HG03457 (cell line): ENCODE measurements around the gene MTMR10.
A peak's percentile ranks its signal among the peaks of the same experiment; 100 is the strongest.

ENCODE experiments used
- ATAC-seq: cut with Tn5 transposase; IDR thresholded peaks from one replicate; pipeline ENCODE4 v1.9.1; 2021; ENCODE audit warnings: moderate number of reproducible peaks; ENCODE audit not compliant: unreplicated experiment

MTMR10 gene

DNA sequence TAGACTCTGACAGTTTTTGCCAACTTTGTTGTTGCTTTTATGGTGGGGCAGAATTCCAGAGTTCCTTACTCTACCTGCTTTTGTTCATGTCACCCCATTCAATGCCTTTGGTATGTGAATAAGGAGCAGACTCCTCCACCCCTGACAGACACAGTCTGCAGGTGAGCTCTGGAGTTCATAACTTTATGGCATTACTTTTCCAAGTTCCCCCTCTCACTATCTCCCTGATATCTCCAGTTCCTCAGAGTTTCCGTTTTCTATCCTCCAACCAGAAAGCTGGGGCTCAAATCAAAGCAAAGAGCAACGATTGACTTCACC, 23.1 kb upstream of the MTMR10 start:
- ATAC-seq: no peak

DNA sequence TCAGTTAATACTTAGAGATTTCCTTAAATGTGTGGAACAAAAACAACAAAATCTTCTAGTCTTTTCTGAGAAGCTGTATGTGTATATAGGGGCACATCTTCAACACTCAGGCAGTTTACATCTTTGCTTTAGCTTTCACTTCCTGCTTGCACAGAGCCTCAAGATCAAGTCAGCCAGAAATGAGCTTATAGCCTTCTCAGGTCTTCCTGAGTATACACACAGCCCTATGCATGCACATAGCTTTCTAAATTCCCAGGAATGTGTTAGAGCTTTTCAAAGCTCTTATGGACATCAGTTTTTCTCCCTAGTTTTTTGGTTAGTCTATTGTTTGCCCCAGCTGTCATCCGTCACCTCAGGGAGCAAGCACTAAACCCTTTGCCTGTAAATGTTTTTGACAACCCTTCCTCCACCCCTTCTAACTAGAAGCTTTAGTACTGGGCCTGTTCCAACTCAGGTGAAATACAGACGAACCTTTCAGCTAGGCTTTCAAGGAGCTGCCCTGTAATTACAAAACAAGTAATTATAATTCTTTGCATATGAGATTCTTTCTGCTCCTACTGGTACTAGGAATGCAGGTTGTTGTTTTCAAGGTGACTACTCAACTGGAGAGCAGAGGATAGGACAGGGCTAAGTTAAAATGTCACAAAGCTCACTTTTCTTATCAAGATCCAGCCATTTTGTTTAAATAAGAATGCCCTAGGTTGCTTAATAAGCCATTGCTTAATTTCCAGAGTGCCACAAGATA, 22.6 kb upstream of the MTMR10 start:
- peak; percentile 74 for ATAC-seq

DNA sequence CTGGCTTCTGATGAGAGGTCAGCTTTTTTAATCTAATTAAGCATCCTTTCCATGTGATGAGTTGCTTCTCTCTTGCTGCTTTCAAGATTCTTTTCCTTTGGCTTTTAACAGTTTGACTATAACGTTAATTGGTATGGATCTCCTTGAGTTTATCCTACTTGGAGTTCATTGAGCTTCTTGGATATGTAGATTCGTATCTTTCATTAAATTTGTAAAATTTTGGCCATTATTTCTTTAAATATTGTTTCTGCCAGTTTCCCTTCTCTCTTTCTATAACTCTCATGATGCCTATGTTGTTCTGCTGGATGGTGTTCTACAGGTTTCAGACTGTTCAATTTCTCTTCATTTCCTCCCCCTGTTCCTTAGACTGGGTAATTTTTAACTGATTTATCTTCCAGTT, 21.0 kb upstream of the MTMR10 start:
- ATAC-seq: no peak

DNA sequence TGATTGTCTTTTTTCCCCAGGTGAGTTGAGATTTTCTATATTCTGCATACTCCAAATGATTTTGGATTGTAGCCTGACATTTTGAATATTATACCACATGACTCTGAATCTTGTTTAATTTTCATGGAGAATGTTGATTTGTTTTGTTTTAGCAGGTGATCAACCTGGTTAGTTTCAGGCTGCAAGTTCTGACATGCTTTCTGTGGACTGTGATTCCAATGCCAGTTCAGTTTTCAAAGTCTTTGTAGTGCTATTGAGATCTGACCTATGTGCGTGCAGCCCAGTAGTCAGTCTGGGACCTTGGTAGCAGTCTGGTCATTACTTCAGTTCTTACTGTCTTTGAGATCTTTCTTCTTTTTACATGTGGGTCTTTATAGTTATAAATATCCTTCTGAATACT, 18.6 kb upstream of the MTMR10 start:
- no peak for ATAC-seq

DNA sequence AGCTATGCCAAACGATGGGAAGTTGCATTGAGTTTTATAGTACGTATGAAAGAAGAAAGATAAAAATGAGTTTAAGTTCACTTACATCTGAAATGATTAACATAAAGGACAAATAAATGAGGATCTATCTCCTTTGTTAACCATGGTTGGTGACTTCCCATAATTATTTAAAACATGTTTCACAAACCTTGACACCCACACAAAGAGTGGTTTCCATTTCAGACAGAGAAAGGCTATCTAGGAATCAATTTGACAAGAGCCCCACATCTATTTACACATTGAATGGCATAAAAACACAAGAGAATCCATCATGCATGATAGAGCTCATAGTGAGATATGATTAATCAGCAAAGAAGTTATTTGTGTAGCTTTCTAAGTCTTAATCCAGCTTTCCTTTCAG, 14.2 kb upstream of the MTMR10 start:
- ATAC-seq: no peak

DNA sequence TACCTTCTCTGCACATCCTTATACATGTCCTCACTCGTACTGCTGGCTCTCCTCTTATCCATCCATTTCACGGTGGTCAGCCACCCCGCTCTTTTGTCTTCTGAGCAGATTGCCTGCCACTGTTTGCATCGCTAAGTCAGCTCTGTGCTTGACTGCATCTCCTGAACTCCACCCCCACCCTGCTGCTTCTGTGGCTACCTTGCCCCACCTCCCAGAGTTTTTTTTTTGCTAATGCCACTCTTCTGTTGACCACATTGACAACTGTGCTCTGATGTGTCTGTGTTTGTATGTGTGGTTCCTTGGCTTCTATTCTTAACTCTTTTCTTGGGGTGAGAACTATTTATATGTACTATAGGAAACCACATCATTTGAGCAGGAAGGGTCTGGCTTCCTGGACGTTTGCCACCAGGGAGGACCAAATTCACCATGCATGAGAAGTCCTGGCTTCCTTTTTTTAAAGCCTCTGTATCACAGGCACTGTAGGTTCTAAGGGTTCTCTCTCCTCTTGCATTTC, 12.8 kb upstream of the MTMR10 start:
- ATAC-seq: peak; percentile 81

DNA sequence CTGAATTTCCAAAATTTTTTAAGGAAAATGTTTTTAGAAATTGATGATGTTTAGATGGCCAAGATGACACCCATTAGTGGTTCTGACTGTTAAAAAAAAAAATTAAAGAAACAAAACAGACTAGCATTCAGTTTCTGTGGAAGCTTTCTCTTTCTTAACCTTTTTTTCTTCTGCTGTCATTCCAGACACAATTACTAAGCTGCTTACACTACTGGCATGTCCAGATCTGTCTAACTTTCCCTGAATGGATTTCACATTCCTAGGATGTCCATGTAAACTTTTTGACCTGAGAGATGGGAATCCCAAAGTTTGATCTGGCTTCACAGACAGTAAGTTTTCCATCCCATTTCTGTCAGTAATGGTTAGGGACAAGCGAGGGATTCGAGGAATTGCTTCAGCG, 10.3 kb upstream of the MTMR10 start:
- no peak for ATAC-seq

DNA sequence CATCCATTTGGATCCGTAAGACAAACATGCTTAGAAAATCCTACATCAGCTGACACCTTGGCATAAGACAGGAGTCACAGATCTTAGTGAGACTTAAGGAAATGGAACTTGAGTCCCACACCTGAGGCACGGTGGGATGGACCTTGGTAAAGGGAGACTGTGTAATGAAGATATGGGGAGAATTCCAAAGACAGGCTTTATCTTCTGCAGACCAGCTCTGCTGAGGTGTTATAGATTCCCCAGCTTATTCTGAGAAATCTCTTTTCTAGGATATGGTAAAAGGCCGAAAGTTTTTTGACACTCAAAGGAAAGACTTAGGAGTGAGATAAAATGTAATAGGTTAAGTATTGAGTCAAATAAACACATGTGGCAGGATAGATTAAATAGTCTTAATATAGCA, 8.3 kb upstream of the MTMR10 start:
- no peak for ATAC-seq

DNA sequence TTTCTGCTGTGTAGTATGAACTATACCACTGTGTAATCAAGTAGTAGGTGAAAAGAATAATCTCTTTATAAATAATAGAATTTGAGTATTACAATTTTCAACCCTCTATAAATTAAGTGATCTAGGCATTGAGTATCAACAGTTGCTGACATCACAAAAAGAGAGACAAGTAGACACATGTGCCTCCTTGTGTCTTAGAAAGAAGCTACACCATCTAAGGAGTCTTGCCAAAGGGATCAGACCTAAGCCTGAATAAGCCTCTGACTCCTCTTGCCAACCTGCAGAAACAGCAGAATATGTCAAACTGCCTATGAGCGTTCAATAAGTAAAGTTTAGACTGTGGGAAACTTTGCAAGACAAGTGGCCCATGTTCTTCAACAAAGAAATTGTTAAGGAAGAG, 5.8 kb upstream of the MTMR10 start:
- no peak for ATAC-seq

DNA sequence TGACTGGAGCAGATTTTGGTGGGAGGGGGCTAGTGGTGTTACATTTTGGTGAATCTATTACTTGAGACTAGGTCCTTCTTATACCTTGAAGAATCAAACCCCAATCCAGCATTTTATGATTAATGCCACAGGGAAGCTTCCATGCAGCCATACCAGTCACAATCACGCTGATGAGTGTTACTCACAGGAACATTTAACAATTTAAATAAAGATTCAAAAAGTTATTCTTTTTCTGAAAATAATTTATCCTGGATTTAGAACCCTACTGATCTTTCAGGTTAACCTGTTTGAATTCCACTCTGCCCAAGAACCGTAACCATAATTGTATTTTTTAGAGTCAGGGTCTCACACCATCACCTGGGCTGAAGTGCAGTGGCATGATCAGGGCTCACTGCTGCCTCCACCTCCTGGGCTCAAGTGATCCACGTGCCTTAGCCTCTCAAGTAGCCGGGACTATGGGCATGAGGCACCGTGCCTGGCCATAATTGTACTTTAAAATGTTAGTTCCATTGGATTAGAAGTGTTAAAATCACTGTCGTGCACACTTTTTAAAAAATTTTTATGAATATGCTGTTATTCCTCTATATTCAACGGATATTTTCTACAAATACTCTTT, 929 bp upstream of the MTMR10 start:
- ATAC-seq: peak; percentile 3

DNA sequence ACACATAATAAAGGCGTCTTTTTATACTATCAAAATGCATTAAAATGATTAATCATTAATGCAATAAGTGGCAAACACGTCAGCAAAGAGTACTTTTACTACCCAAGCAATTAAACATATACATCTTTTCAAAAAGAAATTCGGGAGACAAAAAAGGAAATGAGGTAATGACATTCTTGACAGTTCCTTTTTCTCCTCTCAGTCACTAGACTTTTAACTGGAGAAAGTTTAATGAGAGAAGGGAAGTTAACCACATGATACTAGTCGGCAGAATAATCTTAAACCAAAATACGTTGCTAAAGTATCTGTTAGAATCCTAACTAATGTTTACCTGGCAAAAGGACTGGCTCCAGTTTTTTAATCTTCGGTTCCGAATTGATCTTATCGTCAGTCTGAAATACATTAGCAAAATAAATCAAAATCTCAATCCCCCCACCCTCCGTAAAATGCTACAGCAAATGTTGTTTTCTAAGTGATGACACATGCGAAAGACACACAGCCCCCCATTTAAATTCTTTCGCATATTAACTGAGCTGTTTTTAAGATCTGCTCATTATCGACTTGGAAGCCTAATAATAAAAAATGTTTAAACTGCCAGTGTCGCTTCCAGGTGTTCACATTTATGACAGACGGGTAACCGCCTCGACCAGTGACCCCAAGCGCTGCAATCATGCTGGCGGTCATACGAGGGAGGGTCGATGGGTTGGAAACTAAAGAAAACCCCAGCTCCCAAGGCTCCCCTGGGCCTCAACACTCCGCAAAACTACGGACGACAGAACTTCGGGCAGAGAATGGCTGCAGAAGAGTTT, 778 bp downstream of the MTMR10 start:
- ATAC-seq: no peak

DNA sequence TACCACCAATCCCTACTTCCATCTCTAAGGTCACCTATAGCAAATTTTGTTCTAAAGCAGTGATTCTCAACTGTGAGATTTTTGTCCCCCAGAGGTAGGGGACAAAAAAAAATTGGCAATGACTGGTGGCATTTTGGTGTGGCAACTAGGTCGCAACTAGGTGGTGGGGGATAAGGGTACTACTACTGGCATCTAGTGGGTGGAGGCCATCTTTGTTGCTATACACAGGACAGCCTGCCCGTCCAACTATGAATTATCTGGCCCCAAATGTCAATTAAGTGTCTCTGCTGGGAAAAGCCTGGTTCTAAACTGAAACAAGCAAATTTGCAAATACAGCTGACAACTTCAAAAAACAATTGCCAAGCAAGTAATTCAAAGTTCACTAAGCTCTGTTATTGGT, 1.4 kb downstream of the MTMR10 start:
- ATAC-seq: no peak

DNA sequence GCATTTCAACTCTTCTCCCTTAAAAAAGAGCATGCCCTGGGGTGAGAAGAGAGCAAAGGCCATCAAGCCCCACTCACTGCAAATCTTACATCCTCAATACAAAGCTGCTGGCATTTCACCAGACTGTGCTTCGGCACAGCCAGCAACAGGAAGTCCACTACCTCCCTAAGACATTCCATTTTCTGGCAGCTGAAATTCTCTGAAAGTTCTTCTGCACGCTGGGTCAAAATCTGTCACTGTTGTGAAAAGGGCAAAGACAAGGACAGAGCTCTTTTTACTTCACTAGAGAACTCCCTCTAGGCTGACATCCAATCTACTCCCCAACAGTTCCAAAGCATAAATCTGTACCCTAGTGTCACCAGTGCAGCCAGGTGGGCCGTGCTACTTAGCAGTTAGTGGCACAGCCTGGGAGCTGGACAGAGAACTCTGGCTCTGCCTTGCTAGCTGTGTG, 6.3 kb downstream of the MTMR10 start:
- ATAC-seq: no peak

DNA sequence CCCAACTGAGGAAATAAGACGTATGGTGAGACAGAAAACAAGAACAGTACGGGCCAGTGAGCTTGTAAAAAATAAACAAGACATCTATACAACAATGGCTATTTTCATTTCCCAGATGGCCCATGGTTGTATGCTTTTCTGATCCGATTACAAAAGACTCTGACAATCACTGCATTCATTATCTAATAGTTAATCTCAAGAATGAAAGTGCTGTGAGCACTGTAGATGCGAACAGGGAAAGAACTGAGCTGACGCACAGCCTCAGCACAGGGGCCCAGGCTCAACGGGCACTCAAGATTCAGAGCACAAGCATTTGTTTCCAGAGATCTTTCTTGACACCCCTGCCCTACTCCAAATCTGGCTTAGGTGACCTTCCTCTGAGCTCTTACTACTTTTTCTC, 6.9 kb downstream of the MTMR10 start:
- ATAC-seq: no peak

DNA sequence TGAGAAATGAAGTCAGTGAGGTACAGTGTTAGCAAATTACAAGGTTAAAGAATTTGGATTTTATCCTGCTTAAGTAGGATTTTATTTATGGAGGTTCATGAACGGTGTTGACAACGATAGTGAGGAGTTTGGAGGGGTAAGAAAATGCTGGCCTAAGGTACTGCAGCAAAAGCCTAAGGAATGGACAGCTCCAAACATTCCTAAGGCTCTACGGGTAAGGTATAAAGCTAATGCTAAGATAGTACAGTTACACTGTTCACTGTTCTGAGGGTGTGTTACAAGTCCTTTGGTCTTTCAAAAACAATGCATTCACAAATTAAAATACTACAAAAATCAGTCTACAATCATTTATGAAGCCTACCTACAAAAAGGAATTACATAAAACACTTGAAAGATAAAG, 7.3 kb downstream of the MTMR10 start:
- ATAC-seq: no peak

DNA sequence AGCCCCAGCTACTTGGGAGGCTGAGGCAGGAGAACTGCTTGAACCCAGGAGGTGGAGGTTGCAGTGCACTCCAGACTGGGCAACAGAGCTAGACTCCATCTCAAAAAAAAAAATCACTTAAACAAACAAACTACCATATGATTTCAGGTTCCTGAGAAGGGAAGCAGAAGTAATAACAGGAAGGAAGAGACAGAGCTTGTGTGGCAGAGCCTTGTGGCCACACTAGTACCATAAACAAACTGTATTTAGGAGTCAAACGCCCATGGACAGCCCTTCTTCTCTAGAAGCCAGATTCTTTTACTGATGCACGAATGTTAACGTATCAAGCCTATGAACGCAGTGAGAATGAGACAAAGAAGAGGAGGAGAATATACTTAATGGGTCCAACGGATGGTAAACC, 12.0 kb downstream of the MTMR10 start:
- no peak for ATAC-seq

DNA sequence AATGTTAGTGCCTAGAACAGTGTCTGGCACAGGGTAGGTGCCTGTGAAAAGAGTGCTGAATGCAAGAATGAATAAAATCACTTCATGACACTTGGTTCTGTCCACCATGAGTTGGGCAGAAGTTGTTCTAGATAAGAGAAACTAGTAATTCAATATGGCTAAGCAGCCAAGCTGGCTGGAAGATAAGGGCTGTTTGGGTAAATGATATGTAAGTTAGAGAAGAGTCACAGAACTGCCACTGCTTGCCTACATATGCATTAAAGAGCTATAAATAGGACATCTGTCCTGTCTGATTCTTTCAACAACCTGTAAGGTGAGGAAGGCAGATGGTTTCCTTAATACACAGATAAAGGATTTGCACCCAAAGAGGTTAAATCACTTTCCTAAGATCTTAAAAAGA, 13.1 kb downstream of the MTMR10 start:
- ATAC-seq: no peak

DNA sequence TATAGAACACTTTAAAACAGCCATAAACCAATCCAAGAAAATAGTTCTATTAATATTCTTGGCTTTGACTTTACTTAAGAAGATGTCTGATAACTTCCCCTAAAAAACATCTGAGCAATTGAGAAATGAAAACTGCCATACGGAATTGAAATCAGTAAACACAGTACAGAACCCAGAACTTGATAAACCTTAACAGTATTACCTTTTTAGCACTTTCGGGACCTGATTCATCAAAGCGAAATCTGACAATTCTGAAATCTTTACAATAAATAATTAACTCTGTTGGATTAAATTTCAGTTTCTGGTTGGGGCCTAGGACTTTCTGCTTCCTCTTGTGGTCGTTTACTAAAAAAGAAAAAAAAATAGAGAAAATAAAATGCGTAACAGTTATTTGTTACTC, 17.3 kb downstream of the MTMR10 start:
- ATAC-seq: no peak

DNA sequence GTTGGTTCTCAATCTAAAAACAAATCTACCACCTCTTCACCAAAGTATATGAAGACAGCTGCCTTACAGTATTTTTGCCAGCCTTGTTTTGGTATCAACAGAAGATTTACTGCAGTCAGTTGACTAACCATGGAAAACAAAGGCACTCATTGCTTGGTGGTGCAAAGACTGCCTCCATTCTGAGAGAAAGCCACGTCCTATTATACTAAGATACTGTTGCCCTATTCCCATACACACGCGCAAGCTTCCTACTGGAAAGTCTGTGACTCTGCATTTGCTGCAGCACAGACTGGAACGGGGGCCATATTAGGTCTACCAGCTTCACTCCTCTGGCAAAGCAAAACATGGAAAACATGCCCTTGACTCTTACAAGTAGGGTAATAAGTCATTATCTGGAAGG, 18.0 kb downstream of the MTMR10 start:
- ATAC-seq: no peak

DNA sequence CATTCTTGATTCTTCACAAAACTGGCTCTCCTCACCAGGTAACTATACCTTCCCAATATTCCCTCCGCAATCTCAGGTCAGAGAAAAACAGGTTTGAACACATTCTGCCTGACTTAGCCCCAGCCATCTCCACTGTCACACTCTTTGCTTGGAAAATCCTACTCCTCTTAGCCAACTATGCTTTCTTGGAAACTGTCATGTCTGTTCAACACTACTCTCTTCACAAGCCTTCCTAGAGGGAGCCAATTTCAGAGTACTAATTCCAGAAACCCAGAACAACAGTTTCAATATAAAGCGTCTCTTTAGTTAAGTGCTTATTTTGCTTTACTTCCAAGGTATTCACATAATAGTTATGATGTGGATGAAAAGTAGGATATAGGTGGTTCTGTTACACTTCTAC, 21.7 kb downstream of the MTMR10 start:
- ATAC-seq: no peak

DNA sequence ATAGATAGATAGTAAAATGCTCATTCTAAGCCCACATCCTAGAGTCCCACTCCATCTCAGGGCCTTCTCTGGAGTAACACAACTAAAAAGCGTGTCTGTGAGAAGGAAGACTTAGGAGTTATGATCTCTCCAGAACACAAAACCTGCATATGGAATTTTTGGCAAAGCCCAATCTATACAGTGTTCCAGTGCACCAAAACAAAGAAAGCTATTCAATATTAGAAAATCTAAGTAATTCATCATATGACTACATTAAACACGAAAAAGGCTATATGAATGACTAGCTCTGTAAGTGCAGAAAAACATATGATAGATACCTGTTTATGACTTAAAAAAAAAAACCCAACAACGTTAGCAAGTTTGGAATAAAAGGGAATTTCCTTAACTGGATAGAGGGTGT, 27.7 kb downstream of the MTMR10 start:
- ATAC-seq: no peak

DNA sequence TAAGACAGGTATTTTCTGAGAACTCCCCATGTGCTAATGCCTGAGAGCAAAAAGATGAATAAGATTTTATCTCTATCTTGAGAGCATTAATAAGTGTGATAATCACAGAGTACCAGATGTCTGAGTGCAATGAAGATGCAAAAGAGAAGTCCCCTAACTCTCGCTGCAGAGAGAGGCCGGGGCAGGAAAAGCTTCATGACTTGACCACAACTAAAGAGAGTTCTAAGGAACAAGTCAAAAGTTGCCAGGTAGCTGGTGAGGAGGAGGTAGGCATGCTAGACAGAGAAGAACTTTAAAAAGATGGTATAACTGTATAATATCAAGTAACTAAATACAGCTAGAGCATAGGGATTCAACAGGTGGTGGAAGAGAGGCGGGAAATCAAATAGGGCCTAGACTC, 28.8 kb downstream of the MTMR10 start:
- ATAC-seq: no peak
